GM12872 (cell line): ENCODE results near the gene CA6.

Source experiments
- CTCF ChIP-seq: IDR thresholded peaks from 3 replicates; pipeline ENCODE4 v1.5.1; 2011; ENCODE audit warnings: low read depth, mild to moderate bottlenecking, low read length, moderate library complexity; ENCODE audit not compliant: insufficient read depth

The CA6 gene

GRCh38 chr1:9013819-9014218, 68.2 kb downstream of the CA6 start:
- TF ChIP-seq CTCF: no peak

GRCh38 chr1:9014475-9015375, 69.1 kb downstream of the CA6 start:
- TF ChIP-seq CTCF: no peak

GRCh38 chr1:9016455-9016854, 70.8 kb downstream of the CA6 start:
- no peak for TF ChIP-seq CTCF

GRCh38 chr1:9018333-9018732, 72.7 kb downstream of the CA6 start:
- no peak for TF ChIP-seq CTCF

- TF ChIP-seq CTCF: no peak
These were observed 74.2 kb downstream of the CA6 start for GRCh38 chr1:9019896-9020295.

GRCh38 chr1:9020305-9020704, 74.6 kb downstream of the CA6 start:
- TF ChIP-seq CTCF: no peak

- no peak for TF ChIP-seq CTCF
These were observed 77.1 kb downstream of the CA6 start for GRCh38 chr1:9022773-9023172.
